Gastroesophageal sphincter (tissue), 3 donors: ENCODE data around the gene LRRC1.

Experiments used
- CTCF ChIP-seq, 4 experiments: fragments of 200-600 bp in 2 of 4; fragments of 450-650 bp in 2 of 4; sonication (generic) in 1 of 4; IDR thresholded peaks; one replicate each; pipeline ENCODE4 v1.5.1; 2017 to 2019; ENCODE audit warnings: antibody characterized with exemption in 4 of 4, mild to moderate bottlenecking in 2 of 4, moderate library complexity in 2 of 4
- POLR2AphosphoS5 ChIP-seq: sonication (generic); formaldehyde crosslinking; IDR thresholded peaks from one replicate; pipeline ENCODE4 v1.6.1; 2017; ENCODE audit warnings: antibody characterized with exemption

- TF ChIP-seq CTCF (IDR thresholded peaks at IDR 0.05) (no peak), POLR2AphosphoS5 (no peak)
Observed at GRCh38 chr6:53796451-53796780, 1.6 kb downstream of the LRRC1 start.
